HFF-Myc (cell line): ENCODE measurements around the gene NAIF1.
"Not testable (repeated sequence)": the region's sequence is repeated elsewhere in the genome, so short reads cannot be mapped to it uniquely, and the experiment has no call there.

Source experiments
- DNase-seq: peaks from one replicate; pipeline ENCODE4 v3.0.0-alpha.2; 2011; ENCODE audit warnings: low read depth; ENCODE audit errors: extremely low read depth
- H3K4me3 ChIP-seq: replicated peaks from 2 replicates; pipeline ENCODE4 v1.5.1; 2011; ENCODE audit warnings: low read depth, mild to moderate bottlenecking, control low read depth, low read length
- CTCF ChIP-seq: IDR thresholded peaks from 2 replicates; pipeline ENCODE4 v1.5.1; 2012; ENCODE audit warnings: mild to moderate bottlenecking, low read depth, low read length, control low read depth; ENCODE audit errors: missing control alignments

Gene NAIF1

GRCh38 chr9:128026773-128027541, 40.2 kb downstream of the NAIF1 start:
- H3K4me3 ChIP-seq = no peak overlapping the region
- no peak for DNase-seq

DNA sequence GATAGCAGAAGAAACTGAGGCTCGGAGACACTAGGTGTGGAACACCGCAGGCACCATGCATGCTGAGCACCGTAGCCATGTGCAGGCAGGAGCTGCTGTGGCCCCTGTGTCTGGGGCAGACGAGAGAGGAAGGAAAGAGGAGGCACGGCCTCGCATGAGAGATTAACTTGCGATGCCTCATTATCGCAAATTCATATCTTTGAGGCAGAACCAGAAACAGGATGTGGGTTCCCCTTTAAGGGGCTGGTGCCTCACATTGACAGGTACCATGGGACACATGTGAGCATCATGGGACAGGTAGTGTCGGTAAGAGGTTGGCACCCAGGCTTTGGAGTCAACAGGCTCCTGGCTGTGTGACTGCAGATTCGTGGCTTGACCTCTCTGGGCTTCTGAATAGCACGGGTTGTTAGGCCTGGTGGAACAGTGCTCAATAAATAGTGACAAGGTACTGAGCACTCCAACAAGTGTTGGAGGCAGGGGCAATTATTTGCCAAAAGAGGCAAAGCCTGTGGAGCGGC, 40.8 kb downstream of the NAIF1 start:
- no peak for TF ChIP-seq CTCF
- DNase-seq = no peak
- H3K4me3 ChIP-seq = no peak overlapping the region

More at GRCh38 chr9:128026773-128027541, 40.2 kb downstream of the NAIF1 start:
- TF ChIP-seq CTCF = no peak

DNA sequence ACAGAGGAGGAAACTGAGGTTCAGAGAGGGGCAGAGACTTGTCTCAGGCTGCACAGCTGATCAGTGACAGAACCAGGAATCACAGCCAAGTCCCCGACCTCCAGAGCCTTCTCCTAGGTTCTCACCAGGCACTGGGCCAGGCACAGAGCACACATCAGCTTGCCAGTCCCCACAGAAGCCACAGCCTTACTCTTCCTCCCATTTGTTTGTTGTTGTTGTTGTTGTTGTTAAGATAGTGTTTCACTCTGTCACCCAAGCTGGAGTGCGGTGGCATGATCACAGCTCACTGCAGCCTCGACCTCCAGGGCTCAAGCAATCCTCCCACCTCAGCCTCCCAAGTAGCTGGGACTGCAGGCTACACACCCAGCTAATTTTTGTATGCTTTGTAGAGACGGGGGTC, 41.4 kb downstream of the NAIF1 start:
- no peak overlapping the region for H3K4me3 ChIP-seq
- DNase-seq = no peak
- TF ChIP-seq CTCF = no peak

- no peak for TF ChIP-seq CTCF
- H3K4me3 ChIP-seq = no peak overlapping the region
- DNase-seq = no peak
Measured at GRCh38 chr9:128024761-128025308, 42.3 kb downstream of the NAIF1 start.

DNA sequence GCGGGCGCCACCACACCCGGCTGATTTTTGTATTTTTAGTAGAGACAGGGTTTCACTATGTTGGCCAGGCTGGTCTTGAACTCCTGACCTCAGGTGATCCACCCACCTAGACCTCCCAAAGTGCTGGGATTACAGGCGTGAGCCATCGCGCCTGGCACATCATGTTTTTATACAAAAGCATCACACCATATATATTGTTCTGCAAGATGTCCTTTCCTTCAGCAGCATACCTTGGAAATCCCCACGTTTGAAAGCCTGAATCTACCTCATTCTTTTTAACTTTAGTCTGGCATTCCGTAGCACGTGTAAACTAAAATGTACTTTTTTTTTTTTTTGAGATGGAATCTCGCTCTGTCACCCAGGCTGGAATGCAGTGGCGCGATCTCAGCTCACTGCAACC, 43.4 kb downstream of the NAIF1 start:
- not testable (repeated sequence) for H3K4me3 ChIP-seq, DNase-seq

DNA sequence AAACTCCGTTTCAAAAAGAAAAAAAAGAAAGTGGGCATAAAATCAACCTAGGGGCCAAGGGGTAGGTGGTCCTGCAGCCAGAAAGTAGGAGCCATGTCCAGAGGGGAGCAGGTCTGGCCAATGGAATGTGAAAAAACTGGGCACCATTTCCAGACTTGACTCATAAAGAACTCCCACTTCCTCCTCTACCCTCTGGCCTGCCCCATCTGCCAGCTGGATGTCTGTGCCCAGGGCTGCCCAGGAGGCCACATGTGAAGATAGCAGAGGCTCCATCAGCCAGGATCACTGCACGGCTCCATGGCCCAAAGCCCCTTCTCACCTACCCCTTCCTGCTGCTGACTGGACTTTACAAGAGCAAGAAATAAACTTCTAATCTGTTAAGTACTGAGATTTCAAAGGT, 44.2 kb downstream of the NAIF1 start:
- DNase-seq = no peak
- no peak overlapping the region for H3K4me3 ChIP-seq

More for the DNA sequence above, 44.2 kb downstream of the NAIF1 start:
- TF ChIP-seq CTCF = no peak
